GM18520 (cell line): ENCODE data around the gene SCYGR2.
"Not testable (repeated sequence)": the region's sequence is repeated elsewhere in the genome, so short reads cannot be mapped to it uniquely, and the experiment has no call there.

ENCODE experiments used
- ATAC-seq: cut with Tn5 transposase; IDR thresholded peaks from one replicate; pipeline ENCODE4 v1.9.1; 2021; ENCODE audit not compliant: unreplicated experiment

SCYGR2 gene

GRCh38 chr2:227598835-227599503 lies at the start of gene SCYGR2:
SCYGR2 (plus strand) TSS chr2:227598893; CDS start chr2:227598893, 0 bp downstream.
- ATAC-seq, result not testable (repeated sequence)

DNA sequence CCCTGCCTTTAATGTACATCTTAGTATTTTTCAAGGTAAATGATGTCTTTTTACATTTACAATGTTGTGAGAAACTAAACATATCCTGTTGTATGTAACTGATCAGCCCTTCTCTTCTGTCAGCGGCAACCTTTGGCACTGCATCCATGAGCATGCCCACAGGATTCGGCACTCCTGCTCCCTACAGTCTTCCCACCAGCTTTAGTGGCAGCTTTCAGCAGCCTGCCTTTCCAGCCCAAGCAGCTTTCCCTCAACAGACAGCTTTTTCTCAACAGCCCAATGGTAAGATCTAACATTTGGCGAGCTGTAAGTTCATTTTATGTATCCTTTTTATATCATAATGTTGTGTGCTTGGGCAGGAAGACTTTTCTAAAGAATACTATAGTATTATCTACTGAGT lies 46.9 kb upstream of the SCYGR2 start:
- no peak for ATAC-seq

- ATAC-seq, result no peak
Observed at GRCh38 chr2:227562581-227562980, 36.1 kb upstream of the SCYGR2 start.

- no peak for ATAC-seq
Observed at GRCh38 chr2:227565080-227565479, 33.6 kb upstream of the SCYGR2 start.

- ATAC-seq, result no peak
Observed at GRCh38 chr2:227566012-227566411, 32.7 kb upstream of the SCYGR2 start.

DNA sequence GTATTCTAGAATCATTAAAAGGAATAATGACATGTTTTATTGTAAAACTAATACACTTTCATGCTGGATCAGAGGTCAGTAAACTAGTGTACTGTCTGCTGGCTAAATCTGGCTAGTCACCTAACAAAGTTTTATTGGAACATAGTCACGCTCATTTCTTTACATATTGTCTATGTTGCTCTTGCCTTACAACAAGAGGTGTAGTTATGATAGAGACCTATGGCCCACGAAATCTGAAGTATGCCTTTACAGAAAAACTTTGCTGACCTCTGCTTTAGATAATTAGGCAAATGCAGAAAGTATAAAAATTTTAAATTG lies 29.9 kb upstream of the SCYGR2 start:
- ATAC-seq, result no peak

DNA sequence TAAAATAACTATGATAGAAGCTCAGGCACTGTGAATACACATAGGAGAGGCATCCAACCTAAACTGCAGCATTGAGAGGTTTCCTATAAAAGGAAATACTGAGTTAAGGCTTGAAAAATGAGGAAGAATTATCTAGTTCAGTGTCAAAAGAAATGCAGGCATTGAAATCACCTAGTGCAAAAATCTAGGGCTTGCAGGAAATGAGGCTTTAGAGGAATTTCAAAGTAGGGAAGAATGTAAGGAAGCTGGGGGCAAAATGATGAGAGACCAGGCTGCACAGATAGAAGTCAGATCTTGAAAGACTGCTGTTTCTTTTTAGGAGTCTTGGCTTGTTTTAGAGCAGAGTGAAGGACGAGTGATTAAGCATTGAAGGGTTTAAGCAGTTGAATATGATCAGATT lies 28.1 kb upstream of the SCYGR2 start:
- ATAC-seq, result no peak

- ATAC-seq, result no peak
Observed at GRCh38 chr2:227576110-227576509, 22.6 kb upstream of the SCYGR2 start.

GRCh38 chr2:227576812-227577211 lies 21.9 kb upstream of the SCYGR2 start:
- no peak for ATAC-seq

GRCh38 chr2:227577555-227577954 lies 21.1 kb upstream of the SCYGR2 start:
- no peak for ATAC-seq

DNA sequence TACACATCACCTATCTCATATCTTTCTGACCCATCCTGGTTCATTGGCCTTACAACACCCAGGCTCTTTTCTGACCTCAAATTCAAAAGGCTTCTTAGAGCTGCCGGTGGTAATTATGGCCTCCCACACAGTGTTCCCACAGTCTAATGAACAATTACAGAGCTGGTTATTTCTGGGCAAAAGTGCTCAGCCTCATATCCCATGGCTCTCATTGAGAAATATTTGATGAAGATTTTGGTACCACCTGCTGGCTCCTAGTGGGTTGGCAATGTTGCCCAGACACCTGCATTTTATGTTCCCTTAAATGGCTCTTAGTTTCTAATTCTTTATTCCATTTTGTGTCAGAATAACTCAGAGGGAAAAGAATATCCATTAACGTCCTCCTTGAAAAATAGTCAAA lies 20.1 kb upstream of the SCYGR2 start:
- no peak for ATAC-seq

- ATAC-seq, result no peak
Observed at GRCh38 chr2:227579791-227580190, 18.9 kb upstream of the SCYGR2 start.

DNA sequence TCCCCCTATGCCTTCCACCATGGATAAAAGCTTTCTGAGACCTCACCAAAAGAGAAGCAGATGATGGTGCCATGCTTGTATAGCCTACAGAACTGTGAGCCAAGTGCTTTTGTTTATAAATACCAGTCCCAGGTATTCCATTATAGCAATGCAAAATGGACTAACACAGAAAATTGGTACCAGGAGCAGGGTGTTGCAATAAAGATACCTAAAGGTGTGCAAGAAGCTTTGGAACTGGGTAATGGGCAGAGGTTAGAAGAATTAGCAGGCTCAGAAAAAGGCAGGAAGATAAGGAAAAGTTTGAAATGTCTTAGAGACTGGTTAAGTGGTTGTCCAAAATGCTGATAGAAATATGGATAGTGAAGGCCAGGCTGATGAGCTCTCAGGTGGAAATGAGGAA lies 16.3 kb upstream of the SCYGR2 start:
- no peak for ATAC-seq

DNA sequence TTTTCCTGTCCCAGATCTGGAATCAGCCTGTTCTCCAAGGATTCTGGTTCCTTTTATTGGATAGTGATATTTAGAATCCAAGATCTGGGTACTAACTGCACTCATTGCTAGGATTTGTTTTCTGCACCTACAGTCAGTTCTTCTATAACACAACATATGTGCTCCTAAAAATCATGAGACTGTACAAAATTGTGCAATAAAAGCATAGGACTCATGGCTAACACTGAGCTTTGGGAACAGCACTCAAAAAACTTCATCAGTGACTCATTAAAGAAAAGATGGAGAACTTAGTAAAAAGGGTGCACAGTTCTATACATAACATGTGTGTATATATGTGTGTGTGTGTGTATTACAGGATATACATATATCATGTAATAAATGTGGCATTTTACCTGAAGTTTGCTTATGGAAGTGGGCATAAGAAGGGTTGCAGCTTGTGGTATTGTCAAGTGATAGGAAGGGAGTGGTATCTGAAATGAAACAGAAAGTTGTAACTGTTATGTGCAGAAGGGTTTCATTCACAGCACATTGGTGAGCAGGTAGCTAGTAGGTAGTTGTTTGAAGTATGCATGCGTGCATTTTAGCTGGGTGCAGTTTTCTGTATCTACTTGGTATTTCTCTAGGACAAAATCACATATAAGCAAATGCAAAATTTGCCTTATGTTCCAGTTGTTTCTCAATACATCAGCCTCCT lies 5.9 kb upstream of the SCYGR2 start:
- peak; percentile 70 for ATAC-seq

GRCh38 chr2:227595797-227596196 lies 2.9 kb upstream of the SCYGR2 start:
- ATAC-seq, result no peak

GRCh38 chr2:227597036-227597435 lies 1.7 kb upstream of the SCYGR2 start:
- no peak for ATAC-seq

- no peak for ATAC-seq
Observed at GRCh38 chr2:227597998-227598397, 695 bp upstream of the SCYGR2 start.

GRCh38 chr2:227602358-227602757 lies 3.7 kb downstream of the SCYGR2 start:
- ATAC-seq, result no peak

DNA sequence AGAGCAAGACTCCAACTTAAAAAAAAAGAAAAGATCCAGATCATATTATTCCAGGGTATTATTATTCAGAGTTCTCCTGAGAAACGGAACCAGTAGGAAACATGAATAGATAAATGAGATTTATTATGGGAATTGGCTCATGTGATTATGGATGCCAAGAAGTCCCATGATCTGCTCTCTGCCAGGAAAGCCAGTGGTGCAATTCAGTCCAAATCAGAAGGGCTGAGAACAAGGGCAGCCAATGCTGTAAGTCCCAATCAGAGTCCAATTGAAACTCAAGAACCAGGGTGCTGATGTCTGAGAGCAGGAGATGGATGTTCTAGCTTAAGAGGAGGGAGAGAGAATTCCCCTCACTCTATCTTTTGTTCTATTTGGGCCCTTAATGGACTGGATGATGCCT lies 7.8 kb downstream of the SCYGR2 start:
- ATAC-seq, result no peak

DNA sequence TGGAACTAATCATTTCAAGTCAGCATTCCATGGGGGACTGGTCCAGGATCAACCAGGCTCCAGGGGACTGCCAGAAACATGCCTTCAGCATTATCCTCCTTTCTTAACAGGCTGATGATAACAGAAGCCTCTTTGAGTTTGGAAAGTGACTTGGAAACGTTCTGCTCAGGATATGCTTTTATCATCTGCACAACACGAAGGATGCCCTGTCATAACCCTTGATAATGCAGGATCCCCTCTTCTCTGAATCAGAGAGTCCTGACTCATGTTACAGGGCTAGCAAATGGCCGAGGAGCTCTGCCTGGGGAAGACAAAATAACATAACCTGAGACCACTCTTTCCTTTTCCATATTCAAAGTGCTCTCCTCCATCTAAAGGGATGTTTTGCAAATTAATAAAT lies 9.2 kb downstream of the SCYGR2 start:
- ATAC-seq, result no peak

- ATAC-seq, result no peak
Observed at GRCh38 chr2:227608561-227609338, 10.1 kb downstream of the SCYGR2 start.

- ATAC-seq, result no peak
Observed at GRCh38 chr2:227610123-227610522, 11.4 kb downstream of the SCYGR2 start.
